H9 (cell line): Measurements from ENCODE around the gene RET. TPM values are rescaled to one million over a fixed set of nuclear protein-coding genes. Genes with fewer than 3 reads are reported as not detected.

ENCODE experiments used
- DNase-seq: peaks from one replicate; pipeline ENCODE4 v3.0.0-alpha.2; 2017
- H2AFZ ChIP-seq: one replicate; pipeline ENCODE4 v1.6.1; 2013; ENCODE audit warnings: mild to moderate bottlenecking, low read length, control low read depth, moderate library complexity
- H2AK5ac ChIP-seq: 2 replicates; pipeline ENCODE4 v1.6.1; 2013; ENCODE audit warnings: low read length, control low read depth, mixed read lengths; ENCODE audit not compliant: insufficient read length
- H2BK120ac ChIP-seq: one replicate; pipeline ENCODE4 v1.6.1; 2013; ENCODE audit warnings: low read depth, mild to moderate bottlenecking, low read length, control low read depth, inconsistent platforms; ENCODE audit not compliant: poor library complexity, severe bottlenecking
- H2BK12ac ChIP-seq: 2 replicates; pipeline ENCODE4 v1.6.1; 2013; ENCODE audit warnings: low read length, control low read depth, mixed read lengths, low read depth; ENCODE audit not compliant: insufficient read length
- H2BK15ac ChIP-seq: 2 replicates; pipeline ENCODE4 v1.6.1; 2013; ENCODE audit warnings: low read depth, low read length, control low read depth
- H2BK20ac ChIP-seq: one replicate; pipeline ENCODE4 v1.6.1; 2013; ENCODE audit warnings: low read depth, mild to moderate bottlenecking, low read length, control low read depth, inconsistent platforms; ENCODE audit not compliant: poor library complexity, severe bottlenecking
- H2BK5ac ChIP-seq: 2 replicates; pipeline ENCODE4 v1.6.1; 2013; ENCODE audit warnings: low read length, control low read depth, mixed read lengths; ENCODE audit not compliant: insufficient read length
- H3K14ac ChIP-seq: 2 replicates; pipeline ENCODE4 v1.6.1; 2013; ENCODE audit warnings: low read length, control low read depth; ENCODE audit not compliant: insufficient read depth
- H3K18ac ChIP-seq: 2 replicates; pipeline ENCODE4 v1.6.1; 2013; ENCODE audit warnings: low read depth, mild to moderate bottlenecking, mixed read lengths, low read length, control low read depth; ENCODE audit not compliant: insufficient read length
- H3K23ac ChIP-seq: 2 replicates; pipeline ENCODE4 v1.6.1; 2013; ENCODE audit warnings: low read length, control low read depth, mixed read lengths, low read depth; ENCODE audit not compliant: insufficient read length
- H3K23me2 ChIP-seq: 2 replicates; pipeline ENCODE4 v1.6.1; 2013; ENCODE audit warnings: low read depth, mild to moderate bottlenecking, mixed read lengths, low read length, control low read depth; ENCODE audit not compliant: insufficient read length, poor library complexity, severe bottlenecking
- H3K27ac ChIP-seq: 2 replicates; pipeline ENCODE4 v1.5.1; 2013; ENCODE audit warnings: low read length, control low read depth, mixed read lengths, low read depth; ENCODE audit not compliant: insufficient read length
- H3K27me3 ChIP-seq: 2 replicates; pipeline ENCODE4 v1.6.1; 2013; ENCODE audit warnings: low read length, control low read depth, inconsistent platforms; ENCODE audit not compliant: insufficient read depth
- H3K4ac ChIP-seq: 2 replicates; pipeline ENCODE4 v1.6.1; 2013; ENCODE audit warnings: low read depth, mild to moderate bottlenecking, control low read depth, inconsistent platforms, low read length, moderate library complexity
- H3K4me1 ChIP-seq: 2 replicates; pipeline ENCODE4 v1.6.1; 2013; ENCODE audit warnings: low read length, control low read depth, inconsistent platforms; ENCODE audit not compliant: insufficient read depth
- H3K4me2 ChIP-seq: 2 replicates; pipeline ENCODE4 v1.6.1; 2013; ENCODE audit warnings: low read length, control low read depth, mixed read lengths; ENCODE audit not compliant: insufficient read length, insufficient read depth
- H3K56ac ChIP-seq: 2 replicates; pipeline ENCODE4 v1.6.1; 2013; ENCODE audit warnings: low read depth, mild to moderate bottlenecking, mixed read lengths, low read length, control low read depth; ENCODE audit not compliant: insufficient read length
- H3K79me1 ChIP-seq: 2 replicates; pipeline ENCODE4 v1.6.1; 2013; ENCODE audit warnings: low read depth, mild to moderate bottlenecking, moderate library complexity, low read length, control low read depth, inconsistent platforms; ENCODE audit not compliant: insufficient read depth, poor library complexity, severe bottlenecking
- H3K79me2 ChIP-seq: 2 replicates; pipeline ENCODE4 v1.6.1; 2013; ENCODE audit warnings: low read length, control low read depth, inconsistent platforms; ENCODE audit not compliant: insufficient read depth
- H3K9ac ChIP-seq: 2 replicates; pipeline ENCODE4 v1.6.1; 2013; ENCODE audit warnings: low read length, control low read depth, mixed read lengths; ENCODE audit not compliant: insufficient read length; ENCODE audit errors: extremely low read depth
- H3K9me3 ChIP-seq: one replicate; pipeline ENCODE4 v1.6.1; 2013; ENCODE audit warnings: low read depth, low read length, inconsistent platforms; ENCODE audit not compliant: control insufficient read depth
- H3T11ph ChIP-seq: one replicate; pipeline ENCODE4 v1.6.1; 2013; ENCODE audit warnings: mild to moderate bottlenecking, low read length, control low read depth, inconsistent platforms
- H4K20me1 ChIP-seq: one replicate; pipeline ENCODE4 v1.6.1; 2013; ENCODE audit not compliant: control insufficient read depth, insufficient read length, insufficient read depth
- H4K5ac ChIP-seq: 2 replicates; pipeline ENCODE4 v1.6.1; 2013; ENCODE audit warnings: low read depth, mild to moderate bottlenecking, mixed read lengths, low read length, control low read depth; ENCODE audit not compliant: insufficient read length
- H4K8ac ChIP-seq: replicated peaks from 2 replicates; pipeline ENCODE4 v1.6.1; 2013; ENCODE audit warnings: low read length, control low read depth, mixed read lengths, low read depth; ENCODE audit not compliant: insufficient read length
- H4K91ac ChIP-seq: 2 replicates; pipeline ENCODE4 v1.6.1; 2013; ENCODE audit warnings: low read depth, mild to moderate bottlenecking, moderate library complexity, mixed read lengths, low read length, control low read depth; ENCODE audit not compliant: insufficient read length
- H3K27ac Mint-ChIP-seq, 3 experiments: 2 replicates in 2 of 3; 3 replicates in 1 of 3; pipeline ENCODE4 v1.8.0; 2020 to 2021; ENCODE audit warnings: mixed read lengths in 3 of 3, mild to moderate bottlenecking in 1 of 3, moderate library complexity in 1 of 3
- H3K27me3 Mint-ChIP-seq: 2 replicates; pipeline ENCODE4 v1.8.0; 2021; ENCODE audit warnings: low read depth, mild to moderate bottlenecking, moderate library complexity, mixed read lengths
- H3K36me3 Mint-ChIP-seq, 3 experiments: 2 replicates in 2 of 3; 3 replicates in 1 of 3; pipeline ENCODE4 v1.8.0; 2020 to 2021; ENCODE audit warnings: low read depth in 3 of 3, mixed read lengths in 3 of 3; ENCODE audit not compliant: insufficient read depth in 1 of 3
- H3K4me1 Mint-ChIP-seq, 2 experiments: 2 replicates each; pipeline ENCODE4 v1.8.0; 2020; ENCODE audit warnings: mixed read lengths in 2 of 2
- H3K4me3 Mint-ChIP-seq, 2 experiments: 2 replicates in 1 of 2; 3 replicates in 1 of 2; pipeline ENCODE4 v1.8.0; 2020 to 2021; ENCODE audit warnings: mild to moderate bottlenecking in 2 of 2, mixed read lengths in 2 of 2, moderate library complexity in 1 of 2
- H3K9me3 Mint-ChIP-seq, 2 experiments: 2 replicates in 1 of 2; 3 replicates in 1 of 2; pipeline ENCODE4 v1.8.0; 2020; ENCODE audit warnings: mild to moderate bottlenecking in 2 of 2, mixed read lengths in 2 of 2, moderate library complexity in 1 of 2
- CTCF ChIP-seq: fragments of 200-600 bp; sonication (generic); conservative IDR thresholded peaks from 3 replicates; pipeline ENCODE4 v1.8.0; 2021; ENCODE audit warnings: antibody characterized with exemption, mild to moderate bottlenecking
- WGBS: extraction: QIAGEN DNeasy Blood & Tissue Kit; methylation state at CpG from one replicate; pipeline ENCODE4 v1.1.7; 2013; ENCODE audit warnings: missing lambda C conversion rate, low lambda C conversion rate, mixed read lengths; ENCODE audit not compliant: insufficient read length; ENCODE audit errors: extremely low coverage; 5-methylcytosine and 5-hydroxymethylcytosine counted together
- total RNA-seq: library from RNA; stranded (reverse); gene quantifications from 2 replicates; pipeline ENCODE4 v1.2.1, GENCODE V29; 2021

The RET gene
- total RNA-seq, 1 experiment from 2014 or later, result 12.2 TPM

DNA sequence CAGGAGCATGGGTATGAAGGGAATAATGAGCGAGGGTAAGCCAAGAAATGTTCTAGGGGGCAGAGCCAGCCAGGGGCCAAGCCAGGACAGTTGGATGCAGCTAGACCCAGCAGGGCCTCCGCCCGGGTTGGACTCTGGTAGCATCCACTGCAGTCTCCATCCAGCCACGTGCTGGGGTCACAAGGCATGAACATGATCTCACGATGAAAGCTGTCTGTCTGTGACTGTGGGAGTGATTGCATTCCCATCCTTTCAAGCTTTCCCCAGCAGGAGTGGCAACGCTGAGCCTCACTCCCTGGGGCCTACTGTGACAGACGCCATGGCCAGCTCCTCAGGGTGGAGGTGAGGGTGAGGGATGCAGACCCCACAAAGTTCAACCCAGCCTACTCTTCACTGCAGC lies 47.8 kb upstream of the RET start:
- H3K14ac ChIP-seq, result no peak overlapping the region
- no peak overlapping the region for H3K27ac Mint-ChIP-seq
- H3K27me3 Mint-ChIP-seq, result peaks cover 49% of the 10 kb centered on the region
- H3K27ac ChIP-seq, result no peak overlapping the region
- H2AFZ ChIP-seq, result no peak overlapping the region
- no peak overlapping the region for H4K91ac ChIP-seq
- no peak overlapping the region for H3K9ac ChIP-seq
- no peak overlapping the region for H2BK15ac ChIP-seq
- H2BK5ac ChIP-seq, result no peak overlapping the region
- no peak overlapping the region for H2BK120ac ChIP-seq
- H4K8ac ChIP-seq, result no peak overlapping the region
- H3K9me3 ChIP-seq, result no peaks in the 10 kb centered on the region
- H3K79me1 ChIP-seq, result no peaks in the 10 kb centered on the region
- no peaks in the 10 kb centered on the region for H3K79me2 ChIP-seq
- no peak overlapping the region for H3K23ac ChIP-seq
- H2AK5ac ChIP-seq, result no peak overlapping the region
- no peak overlapping the region for H3K18ac ChIP-seq
- DNase-seq, result no peak
- H4K20me1 ChIP-seq, result no peaks in the 10 kb centered on the region
- no peak for TF ChIP-seq CTCF
- H3K4ac ChIP-seq, result no peak overlapping the region
- no peaks in the 10 kb centered on the region for H3K23me2 ChIP-seq
- peaks cover 27 to 29% of the 10 kb centered on the region in 2 experiments for H3K4me1 Mint-ChIP-seq
- peaks cover 4 to 14% (median 12%) of the 10 kb centered on the region in 3 experiments for H3K36me3 Mint-ChIP-seq
- peaks cover 5% of the 10 kb centered on the region; the same call in 1 of the 2 replicates for H3K4me1 ChIP-seq
- no CpG with 5 or more reads among the region's 7 CpGs for WGBS
- no peak overlapping the region for H3K4me3 Mint-ChIP-seq
- no peak overlapping the region for H2BK20ac ChIP-seq
- no peak overlapping the region for H3K4me2 ChIP-seq
- H3K27me3 ChIP-seq, result no peaks in the 10 kb centered on the region; the same call in 1 of the 2 replicates
- no peak overlapping the region for H2BK12ac ChIP-seq
- peaks cover 17 to 27% of the 10 kb centered on the region in 2 experiments for H3K9me3 Mint-ChIP-seq
- H4K5ac ChIP-seq, result no peak overlapping the region
- no peak overlapping the region for H3T11ph ChIP-seq
- no peak overlapping the region for H3K56ac ChIP-seq
